Mesenchymal stem cell (in vitro differentiated cells and primary cell): ENCODE data around the gene SCN2A.

Source experiments
- DNase-seq: peaks from one replicate; pipeline ENCODE4 v3.0.0-alpha.2; 2013
- H2AFZ ChIP-seq: one replicate; pipeline ENCODE4 v1.6.1; 2013; ENCODE audit warnings: low read depth, mild to moderate bottlenecking, control low read depth, inconsistent platforms, low read length, moderate library complexity
- H2AK5ac ChIP-seq: 2 replicates; pipeline ENCODE4 v1.6.1; 2013; ENCODE audit warnings: low read length, moderate library complexity, mild to moderate bottlenecking, inconsistent platforms; ENCODE audit not compliant: severe bottlenecking
- H2BK120ac ChIP-seq: one replicate; pipeline ENCODE4 v1.6.1; 2013; ENCODE audit warnings: low read depth, mild to moderate bottlenecking, inconsistent platforms, low read length, moderate library complexity
- H2BK12ac ChIP-seq, 2 experiments: one replicate each; pipeline ENCODE4 v1.6.1; 2013; ENCODE audit warnings: inconsistent platforms in 2 of 2, low read length in 2 of 2, mild to moderate bottlenecking in 2 of 2, moderate library complexity in 2 of 2, control low read depth in 1 of 2
- H2BK15ac ChIP-seq: one replicate; pipeline ENCODE4 v1.6.1; 2013; ENCODE audit warnings: mild to moderate bottlenecking, low read depth, inconsistent platforms; ENCODE audit not compliant: poor library complexity, severe bottlenecking
- H2BK5ac ChIP-seq: 2 replicates; pipeline ENCODE4 v1.6.1; 2013; ENCODE audit warnings: low read depth, mild to moderate bottlenecking, low read length, control low read depth, inconsistent platforms; ENCODE audit not compliant: poor library complexity, severe bottlenecking
- H3K14ac ChIP-seq, 2 experiments: one replicate each; pipeline ENCODE4 v1.6.1; 2013; ENCODE audit warnings: inconsistent platforms in 2 of 2, low read length in 2 of 2, control low read depth in 1 of 2, mild to moderate bottlenecking in 1 of 2, moderate library complexity in 1 of 2
- H3K18ac ChIP-seq, 2 experiments: one replicate each; pipeline ENCODE4 v1.6.1; 2013; ENCODE audit warnings: inconsistent platforms in 2 of 2, low read length in 2 of 2, control low read depth in 1 of 2, low read depth in 1 of 2, mild to moderate bottlenecking in 1 of 2
- H3K23ac ChIP-seq, 2 experiments: one replicate each; pipeline ENCODE4 v1.6.1; 2013; ENCODE audit warnings: inconsistent platforms in 2 of 2, low read length in 2 of 2, mild to moderate bottlenecking in 2 of 2, moderate library complexity in 2 of 2, control low read depth in 1 of 2
- H3K27ac ChIP-seq: 2 replicates; pipeline ENCODE4 v1.5.1; 2013; ENCODE audit warnings: mild to moderate bottlenecking, moderate library complexity, low read length, control low read depth, inconsistent platforms; ENCODE audit not compliant: poor library complexity, severe bottlenecking
- H3K27me3 ChIP-seq, 2 experiments: 2 replicates each; pipeline versions ENCODE4 v1.6.1 to v1.7.0; 2013; ENCODE audit warnings: low read length in 2 of 2, mild to moderate bottlenecking in 2 of 2, moderate library complexity in 2 of 2, control low read depth in 1 of 2, inconsistent platforms in 1 of 2; ENCODE audit not compliant: control insufficient read depth in 1 of 2, insufficient read depth in 1 of 2
- H3K36me3 ChIP-seq, 2 experiments: 2 replicates each; pipeline versions ENCODE4 v1.6.1 to v1.7.0; 2013; ENCODE audit warnings: low read length in 2 of 2, control low read depth in 1 of 2, inconsistent platforms in 1 of 2, low read depth in 1 of 2, mild to moderate bottlenecking in 1 of 2; ENCODE audit not compliant: insufficient read depth in 2 of 2, control insufficient read depth in 1 of 2
- H3K4ac ChIP-seq, 2 experiments: one replicate each; pipeline ENCODE4 v1.6.1; 2013; ENCODE audit warnings: inconsistent platforms in 2 of 2, low read length in 2 of 2, mild to moderate bottlenecking in 2 of 2, moderate library complexity in 2 of 2, control low read depth in 1 of 2, low read depth in 1 of 2
- H3K4me1 ChIP-seq: 2 replicates; pipeline ENCODE4 v1.6.1; 2013; ENCODE audit warnings: low read depth, low read length, control low read depth; ENCODE audit not compliant: control insufficient read depth, insufficient read depth
- H3K4me2 ChIP-seq: 2 replicates; pipeline ENCODE4 v1.6.1; 2013; ENCODE audit warnings: low read length, mild to moderate bottlenecking, inconsistent platforms; ENCODE audit not compliant: poor library complexity, severe bottlenecking
- H3K4me3 ChIP-seq, 2 experiments: 2 replicates each; pipeline versions ENCODE4 v1.5.1 to v1.7.0; 2013; ENCODE audit warnings: low read length in 2 of 2, mild to moderate bottlenecking in 2 of 2, control low read depth in 1 of 2, low read depth in 1 of 2; ENCODE audit not compliant: insufficient read depth in 1 of 2
- H3K79me1 ChIP-seq: replicated peaks from 2 replicates; pipeline ENCODE4 v1.6.1; 2013; ENCODE audit warnings: mild to moderate bottlenecking, control low read depth, low read length, inconsistent platforms; ENCODE audit not compliant: poor library complexity, severe bottlenecking
- H3K9ac ChIP-seq: 2 replicates; pipeline ENCODE4 v1.7.0; 2013; ENCODE audit warnings: mild to moderate bottlenecking, low read length, moderate library complexity
- H3K9me3 ChIP-seq: 2 replicates; pipeline ENCODE4 v1.7.0; 2013; ENCODE audit warnings: mild to moderate bottlenecking, low read length; ENCODE audit not compliant: control insufficient read depth
- H4K8ac ChIP-seq: one replicate; pipeline ENCODE4 v1.6.1; 2013; ENCODE audit warnings: inconsistent platforms, mild to moderate bottlenecking, low read length, moderate library complexity
- H4K91ac ChIP-seq: one replicate; pipeline ENCODE4 v1.6.1; 2013; ENCODE audit warnings: mild to moderate bottlenecking, low read length, inconsistent platforms
- WGBS: methylation state at CpG from one replicate; pipeline ENCODE4 v1.1.7; 2013; ENCODE audit warnings: mixed read lengths; 5-methylcytosine and 5-hydroxymethylcytosine counted together

The SCN2A gene

GRCh38 chr2:165281387-165281786 lies 42.2 kb downstream of the SCN2A start:
- WGBS, result 53% methylated on average over 4 of the region's 4 CpGs
- H3K18ac ChIP-seq, result no peak overlapping the region

DNA sequence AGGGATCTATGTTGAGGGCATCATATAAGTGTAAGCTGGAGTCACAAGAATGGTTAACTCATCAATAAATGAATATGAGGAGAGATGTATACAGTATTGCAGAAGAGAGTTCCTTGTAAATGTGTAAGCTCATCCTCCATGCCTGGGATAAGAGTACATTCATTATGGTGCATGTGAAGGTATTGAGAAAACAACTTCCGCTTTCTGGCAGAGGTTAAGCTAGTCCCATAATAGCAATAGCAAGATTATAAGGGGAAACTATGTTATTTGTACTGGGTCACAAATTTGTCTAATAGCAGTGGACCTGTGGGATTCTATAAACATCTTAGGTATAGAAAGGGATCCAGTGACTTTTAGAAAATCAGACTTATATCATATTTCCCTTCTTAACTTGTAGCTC lies 44.1 kb downstream of the SCN2A start:
- DNase-seq, result no peak
- H2AFZ ChIP-seq, result no peak overlapping the region
- H4K91ac ChIP-seq, result no peak overlapping the region
- no peak overlapping the region for H3K4me3 ChIP-seq
- no peak overlapping the region for H3K23ac ChIP-seq
- no peak overlapping the region for H2BK15ac ChIP-seq
- H2BK12ac ChIP-seq, result no peak overlapping the region
- H3K4ac ChIP-seq, result no peak overlapping the region
- no peak overlapping the region for H2BK120ac ChIP-seq
- no peaks in the 10 kb centered on the region for H3K9me3 ChIP-seq
- no peak overlapping the region for H3K14ac ChIP-seq
- no peak overlapping the region for H3K27ac ChIP-seq
- no peak overlapping the region for H3K9ac ChIP-seq
- H3K4me2 ChIP-seq, result no peak overlapping the region
- no peak overlapping the region for H2AK5ac ChIP-seq
- H3K27me3 ChIP-seq, result no peaks in the 10 kb centered on the region
- no peaks in the 10 kb centered on the region for H3K79me1 ChIP-seq
- WGBS, result 100% methylated on average over 1 of the region's 1 CpG
- H4K8ac ChIP-seq, result no peak overlapping the region
- H3K4me1 ChIP-seq, result no peaks in the 10 kb centered on the region
- no peaks in the 10 kb centered on the region for H3K36me3 ChIP-seq
- no peak overlapping the region for H3K18ac ChIP-seq
- H2BK5ac ChIP-seq, result no peak overlapping the region

More at GRCh38 chr2:165281387-165281786, 42.2 kb downstream of the SCN2A start:
- Histone ChIP-seq H2AFZ (no peak overlapping the region), H3K79me1 (no peaks in the 10 kb centered on the region), H3K27ac (no peak overlapping the region), H3K4me1 (no peaks in the 10 kb centered on the region), H3K14ac (no peak overlapping the region), H2BK5ac (no peak overlapping the region), H2BK15ac (no peak overlapping the region), H4K91ac (no peak overlapping the region), H3K9ac (no peak overlapping the region), H2AK5ac (no peak overlapping the region), H3K4me2 (no peak overlapping the region), H3K27me3 (no peaks in the 10 kb centered on the region), H4K8ac (no peak overlapping the region), H3K4me3 (no peak overlapping the region), H3K9me3 (no peaks in the 10 kb centered on the region), H3K36me3 (no peaks in the 10 kb centered on the region), H3K23ac (no peak overlapping the region), H2BK12ac (no peak overlapping the region), H3K4ac (no peak overlapping the region), H2BK120ac (no peak overlapping the region)
- DNase-seq, result no peak

- H2BK120ac ChIP-seq, result no peak overlapping the region
- no peak overlapping the region for H2BK15ac ChIP-seq
- no peak overlapping the region for H3K9ac ChIP-seq
- H2AFZ ChIP-seq, result no peak overlapping the region
- H4K91ac ChIP-seq, result no peak overlapping the region
- H3K4me3 ChIP-seq, result no peak overlapping the region
- H3K9me3 ChIP-seq, result no peaks in the 10 kb centered on the region
- DNase-seq, result no peak
- no peak overlapping the region for H4K8ac ChIP-seq
- H3K18ac ChIP-seq, result no peak overlapping the region
- no peaks in the 10 kb centered on the region for H3K79me1 ChIP-seq
- no peaks in the 10 kb centered on the region for H3K4me1 ChIP-seq
- no peak overlapping the region for H3K4ac ChIP-seq
- no peak overlapping the region for H3K4me2 ChIP-seq
- no peak overlapping the region for H2BK12ac ChIP-seq
- H3K36me3 ChIP-seq, result no peaks in the 10 kb centered on the region
- no peak overlapping the region for H2AK5ac ChIP-seq
- WGBS, result 82% methylated on average over 3 of the region's 3 CpGs
- H3K14ac ChIP-seq, result no peak overlapping the region
- no peak overlapping the region for H2BK5ac ChIP-seq
- H3K27ac ChIP-seq, result no peak overlapping the region
- no peaks in the 10 kb centered on the region for H3K27me3 ChIP-seq
- H3K23ac ChIP-seq, result no peak overlapping the region
Measured at GRCh38 chr2:165287094-165287778, 48.0 kb downstream of the SCN2A start.

- Histone ChIP-seq H3K4me3 (no peak overlapping the region), H4K8ac (no peak overlapping the region), H3K4me1 (no peaks in the 10 kb centered on the region), H3K9ac (no peak overlapping the region), H2BK120ac (no peak overlapping the region), H3K23ac (no peak overlapping the region), H4K91ac (no peak overlapping the region), H3K4ac (no peak overlapping the region), H2AK5ac (no peak overlapping the region), H3K79me1 (no peaks in the 10 kb centered on the region), H3K14ac (no peak overlapping the region), H2BK5ac (no peak overlapping the region), H3K9me3 (no peaks in the 10 kb centered on the region), H3K36me3 (no peaks in the 10 kb centered on the region), H3K27me3 (no peaks in the 10 kb centered on the region), H3K4me2 (no peak overlapping the region), H3K27ac (no peak overlapping the region), H2AFZ (no peak overlapping the region), H3K18ac (no peak overlapping the region), H2BK12ac (no peak overlapping the region), H2BK15ac (no peak overlapping the region)
- WGBS, result no CpG with 5 or more reads among the region's 2 CpGs
- no peak for DNase-seq
Measured at GRCh38 chr2:165289069-165289468, 49.9 kb downstream of the SCN2A start.
